GM18505 (cell line): ENCODE data around the gene IFT81.

Experiments used
- ATAC-seq: cut with Tn5 transposase; IDR thresholded peaks from one replicate; pipeline ENCODE4 v1.9.1; 2021; ENCODE audit not compliant: unreplicated experiment
- POLR2A ChIP-seq: IDR thresholded peaks from 4 replicates; pipeline ENCODE4 v1.6.1; 2011; ENCODE audit warnings: borderline replicate concordance; ENCODE audit not compliant: insufficient read depth, insufficient read length; ENCODE audit errors: extremely low read depth

The IFT81 gene

GRCh38 chr12:110141389-110141788, 17.2 kb downstream of the IFT81 start:
- no peak for TF ChIP-seq POLR2A
- ATAC-seq, result no peak

DNA sequence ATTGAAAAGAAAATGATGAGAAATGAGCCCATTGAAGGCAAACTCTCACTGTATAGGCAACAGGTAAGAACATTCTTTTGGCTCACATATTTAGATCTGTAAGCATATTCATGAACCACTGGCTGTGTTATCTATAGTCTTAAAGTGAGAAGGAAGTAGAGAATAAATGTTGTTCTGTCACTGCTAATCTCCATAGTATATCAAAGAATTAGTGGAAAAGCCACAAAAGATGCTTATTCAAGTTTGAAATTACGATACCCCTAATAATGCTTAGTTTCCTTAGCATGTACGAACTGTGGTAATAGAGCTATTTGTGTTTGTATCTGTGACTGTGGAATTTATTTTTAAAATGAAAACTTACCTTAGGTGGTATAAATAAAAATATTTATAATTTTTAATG, 22.8 kb downstream of the IFT81 start:
- no peak for ATAC-seq

DNA sequence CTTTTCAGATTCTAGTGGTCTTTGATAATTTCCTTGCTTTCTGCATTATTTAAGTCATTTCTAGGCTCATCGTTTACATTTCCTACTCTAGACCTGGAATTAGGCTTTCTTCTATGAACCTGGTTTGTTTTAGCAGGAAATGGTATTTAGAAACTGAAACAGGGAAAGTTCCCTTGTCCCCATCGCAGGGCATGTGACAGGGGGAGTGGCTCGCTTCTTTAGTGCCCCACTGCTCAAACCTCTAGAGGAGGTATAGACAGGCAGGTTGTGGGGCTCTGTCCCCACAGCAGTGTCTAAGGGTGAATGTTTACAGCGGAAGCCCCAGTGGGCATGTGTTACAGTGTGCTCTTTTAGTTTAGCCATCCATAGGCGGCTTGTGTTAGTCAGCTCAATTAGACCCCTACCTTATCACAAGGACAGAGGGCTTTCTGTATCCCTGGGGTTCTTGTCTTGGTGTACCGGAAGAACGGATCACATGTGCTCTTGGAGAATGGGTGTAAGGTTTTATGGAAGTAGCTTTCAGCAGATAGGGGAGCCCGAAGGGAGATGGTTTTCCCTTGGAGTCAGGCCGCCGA, 25.0 kb downstream of the IFT81 start:
- no peak for TF ChIP-seq POLR2A
- ATAC-seq, result no peak

More for the DNA sequence above, 22.8 kb downstream of the IFT81 start:
- no peak for TF ChIP-seq POLR2A

DNA sequence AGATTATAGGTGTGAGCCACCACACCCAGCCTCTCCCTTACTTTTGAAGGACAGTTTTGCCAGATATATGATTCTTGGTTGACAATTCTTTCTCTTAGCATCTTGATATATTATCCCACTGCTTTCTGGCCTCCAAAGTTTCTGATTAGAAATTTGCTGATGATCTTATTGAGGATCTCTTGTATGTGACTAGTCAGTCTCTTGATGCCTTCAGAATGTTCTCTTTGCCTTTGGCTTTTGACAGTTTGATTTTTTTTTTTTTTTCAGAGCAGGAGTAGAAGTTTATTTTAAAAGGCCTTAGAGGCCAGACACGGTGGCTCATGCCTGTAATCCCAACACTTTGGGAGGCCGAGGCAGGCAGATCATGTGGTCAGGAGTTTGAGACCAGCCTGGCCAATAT, 32.6 kb downstream of the IFT81 start:
- no peak for ATAC-seq
- TF ChIP-seq POLR2A, result no peak

- TF ChIP-seq POLR2A, result no peak
- ATAC-seq, result no peak
Measured at GRCh38 chr12:110157539-110157938, 33.4 kb downstream of the IFT81 start.

DNA sequence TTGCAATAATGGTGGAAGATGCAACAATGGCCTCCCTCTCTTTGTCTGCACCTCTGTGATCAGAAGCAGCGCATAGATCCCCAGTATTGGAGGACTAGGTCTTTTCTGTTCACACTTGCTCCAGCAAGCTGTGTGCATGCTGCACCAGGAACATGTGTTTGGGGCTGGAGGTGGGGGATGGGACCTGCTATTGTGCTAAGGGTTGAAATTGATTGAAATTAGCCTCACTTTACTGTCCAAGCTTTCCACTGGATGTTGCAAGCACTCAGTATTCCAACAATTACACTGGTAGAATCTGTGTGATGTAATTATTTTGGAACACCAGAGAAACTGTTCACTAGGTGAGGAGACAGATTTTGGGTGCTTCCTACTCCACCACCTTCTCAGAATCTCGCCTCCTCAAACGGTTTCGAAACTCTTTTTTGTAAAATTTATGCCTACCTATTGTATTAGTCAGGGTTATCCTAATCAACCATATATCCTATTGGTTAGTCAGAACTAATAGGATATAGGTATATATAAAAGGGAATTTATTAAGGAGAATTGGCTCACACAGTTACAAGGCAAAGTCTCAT, 35.6 kb downstream of the IFT81 start:
- no peak for TF ChIP-seq POLR2A
- ATAC-seq, result no peak

- ATAC-seq, result no peak
- no peak for TF ChIP-seq POLR2A
Measured at GRCh38 chr12:110165540-110166159, 41.5 kb downstream of the IFT81 start.

- ATAC-seq, result no peak
- no peak for TF ChIP-seq POLR2A
Measured at GRCh38 chr12:110168732-110169455, 44.7 kb downstream of the IFT81 start.

DNA sequence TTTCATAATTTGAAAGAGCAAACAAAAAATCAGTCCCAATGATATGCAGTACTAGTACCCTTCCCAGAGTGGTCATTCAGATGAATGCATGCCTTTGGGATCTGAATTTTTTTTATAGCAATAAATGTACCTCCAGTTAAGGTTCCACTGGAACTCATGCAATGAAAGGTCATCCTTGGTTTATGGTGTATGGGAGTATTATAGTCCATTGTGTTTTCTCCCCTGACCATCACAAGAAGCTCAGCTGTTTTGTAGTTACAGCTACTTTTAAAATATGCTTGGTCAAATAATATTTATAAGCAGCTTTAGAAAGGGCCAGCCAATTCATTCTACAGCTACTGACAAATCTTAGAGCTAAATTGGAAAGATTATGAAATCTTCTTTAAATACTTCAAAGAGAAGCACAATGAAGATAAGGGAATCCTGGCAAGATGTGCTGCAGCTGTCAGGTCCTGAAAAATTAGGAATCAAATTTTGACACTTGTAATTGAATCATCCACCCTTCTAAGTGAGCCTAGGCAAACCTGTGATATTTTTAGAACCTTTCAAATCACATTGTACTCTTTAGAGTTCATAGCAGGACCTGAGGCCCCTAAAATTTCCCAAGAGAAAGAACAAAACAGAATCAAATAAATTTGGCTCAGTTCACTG, 46.5 kb downstream of the IFT81 start:
- no peak for TF ChIP-seq POLR2A
- ATAC-seq, result no peak

DNA sequence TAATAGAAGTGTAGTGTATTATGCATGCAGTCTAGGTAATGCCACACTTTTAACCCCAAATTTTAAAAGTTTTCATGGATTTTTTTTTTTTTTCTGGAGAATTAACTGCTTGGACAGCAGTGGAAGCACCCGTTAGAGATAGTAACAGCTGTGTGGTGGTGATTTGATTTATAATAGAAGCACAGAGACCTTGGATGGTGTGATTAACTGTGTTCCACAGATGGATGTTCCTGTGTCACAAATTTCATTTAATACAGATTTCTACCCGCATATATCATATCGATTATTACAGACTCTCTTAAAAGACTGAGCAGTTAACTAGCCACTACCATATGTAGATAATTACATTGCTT, 47.0 kb downstream of the IFT81 start:
- ATAC-seq, result no peak
- TF ChIP-seq POLR2A, result no peak

DNA sequence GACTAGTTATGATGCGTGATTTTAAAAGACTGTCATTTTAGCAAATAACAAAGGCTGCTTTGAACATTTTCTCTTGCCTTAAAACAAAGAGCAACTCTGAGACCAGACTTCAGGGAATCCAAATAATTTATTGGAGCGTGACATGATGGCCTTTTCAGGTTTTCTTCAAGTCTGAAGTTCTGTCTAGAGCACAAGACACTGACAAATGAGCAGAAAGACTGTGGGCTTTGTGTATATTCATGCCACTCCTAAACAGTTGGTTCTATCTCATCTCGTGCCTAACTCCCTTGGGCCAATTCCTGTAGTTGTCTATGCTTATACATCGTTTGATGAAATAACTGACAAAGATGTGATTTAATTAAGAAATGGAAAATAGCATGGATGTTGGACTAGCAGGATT, 47.5 kb downstream of the IFT81 start:
- no peak for ATAC-seq
- no peak for TF ChIP-seq POLR2A

GRCh38 chr12:110174373-110174996, 50.3 kb downstream of the IFT81 start:
- no peak for ATAC-seq
- TF ChIP-seq POLR2A, result no peak

GRCh38 chr12:110175201-110175600, 51.0 kb downstream of the IFT81 start:
- ATAC-seq, result no peak
- TF ChIP-seq POLR2A, result no peak
